NCI-H748 treated with DMSO at 0.1 percent for 48 hours (cell line): ENCODE data around the gene SHTN1.

Experiments used
- DNase-seq: peaks from one replicate; lab custom pipeline; 2025; lab: John Stamatoyannopoulos, UW

The SHTN1 gene

DNA sequence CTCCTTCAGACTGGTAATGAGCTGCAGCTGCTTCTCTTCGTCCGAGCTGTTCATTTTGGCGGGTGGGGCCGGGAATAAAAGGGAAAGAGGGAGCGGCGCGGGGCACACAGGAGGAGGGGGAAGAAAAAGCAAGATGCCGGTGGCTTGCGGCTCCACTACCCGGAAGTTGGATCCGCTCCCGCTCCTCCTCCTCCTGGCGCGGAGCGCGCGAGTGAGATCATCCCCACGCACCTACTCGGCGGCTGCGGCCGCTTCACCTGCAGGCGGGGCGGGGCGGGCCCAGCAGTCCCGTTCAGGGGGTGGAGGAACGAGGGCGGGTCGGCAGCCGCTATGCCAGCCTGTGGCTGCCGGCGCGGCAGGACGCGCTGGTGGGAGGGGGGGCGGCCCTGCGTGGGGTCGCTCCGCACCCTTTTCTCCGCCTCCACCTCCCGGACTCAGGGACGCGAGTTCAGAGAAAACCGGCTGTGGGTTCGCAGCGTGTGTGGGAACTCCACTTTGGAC, at the start of gene SHTN1:
Gene SHTN1, minus strand, starts transcription at position 162 of the 501 bp plus-strand sequence. Its CDS starts 108 bp downstream, at position 54.
- peak; percentile 42 for DNase-seq

- DNase-seq, result no peak
These were observed 48.5 kb upstream of the SHTN1 start for GRCh38 chr10:117053482-117053881.

DNA sequence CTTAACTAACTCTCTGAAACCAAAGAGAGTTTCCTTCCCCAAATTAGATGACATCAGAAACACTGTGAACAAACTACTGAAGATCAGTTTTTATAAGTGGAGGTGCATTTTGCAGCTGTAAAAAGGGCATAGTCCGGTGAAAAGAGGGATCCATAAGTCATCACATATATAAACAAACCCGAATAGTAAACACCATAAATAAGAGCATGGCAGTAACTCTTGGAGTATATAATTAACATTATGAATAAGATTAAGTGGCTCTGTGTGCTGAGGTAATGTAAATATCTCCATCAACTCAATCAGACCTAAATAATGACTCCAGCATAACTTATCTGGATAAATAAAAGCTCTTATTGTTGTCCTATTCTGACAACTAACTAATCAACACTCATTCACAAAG, 43.0 kb upstream of the SHTN1 start:
- peak; percentile 42 for DNase-seq

- no peak for DNase-seq
These were observed 11.3 kb upstream of the SHTN1 start for GRCh38 chr10:117016266-117016665.

GRCh38 chr10:117014835-117015234, 9.8 kb upstream of the SHTN1 start:
- no peak for DNase-seq

DNA sequence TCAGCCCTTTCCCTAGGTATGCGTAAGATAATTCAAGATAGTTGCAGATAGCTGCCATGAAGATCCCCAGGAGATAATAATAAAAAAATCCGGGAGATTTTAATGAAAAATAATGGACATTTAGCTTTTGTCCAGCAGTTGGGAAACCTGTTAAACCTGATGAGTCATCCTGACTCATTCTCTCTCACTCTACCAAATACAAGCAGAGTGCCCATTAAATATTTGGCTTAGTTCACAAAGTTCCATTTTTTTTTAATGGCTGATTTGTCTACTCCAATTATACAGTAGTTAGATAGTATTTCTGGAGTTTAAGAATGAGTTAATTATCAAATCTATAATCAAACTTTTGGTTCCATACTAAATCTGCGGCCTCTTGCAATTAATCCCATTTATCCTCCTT, 2.1 kb upstream of the SHTN1 start:
- DNase-seq, result no peak

DNA sequence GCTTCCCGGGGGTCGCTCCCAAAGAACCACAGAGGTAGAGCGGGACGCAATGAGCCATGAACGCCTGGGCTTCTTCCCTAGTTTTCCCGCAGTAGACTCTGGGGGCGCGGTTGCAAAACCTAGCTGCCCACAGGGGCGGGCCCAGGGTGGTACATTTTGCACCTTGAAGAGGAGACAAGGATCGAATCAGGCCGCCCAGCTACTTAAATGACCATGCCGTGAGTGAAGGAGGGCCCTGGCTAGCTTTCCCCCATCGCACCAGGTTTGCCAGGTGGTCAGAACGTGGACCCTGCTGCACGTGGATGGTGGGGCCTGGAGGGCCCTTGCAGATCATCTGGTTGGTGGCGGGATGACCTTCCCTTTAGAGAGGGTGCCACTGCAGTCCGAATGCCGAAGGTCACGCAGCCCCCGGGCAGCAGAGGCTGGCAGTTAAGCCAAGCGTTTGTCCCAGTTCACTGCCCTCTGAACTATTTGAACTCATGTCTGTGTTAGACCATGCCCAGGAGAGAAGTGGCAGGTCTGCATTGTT, 604 bp upstream of the SHTN1 start:
- DNase-seq, result no peak

DNA sequence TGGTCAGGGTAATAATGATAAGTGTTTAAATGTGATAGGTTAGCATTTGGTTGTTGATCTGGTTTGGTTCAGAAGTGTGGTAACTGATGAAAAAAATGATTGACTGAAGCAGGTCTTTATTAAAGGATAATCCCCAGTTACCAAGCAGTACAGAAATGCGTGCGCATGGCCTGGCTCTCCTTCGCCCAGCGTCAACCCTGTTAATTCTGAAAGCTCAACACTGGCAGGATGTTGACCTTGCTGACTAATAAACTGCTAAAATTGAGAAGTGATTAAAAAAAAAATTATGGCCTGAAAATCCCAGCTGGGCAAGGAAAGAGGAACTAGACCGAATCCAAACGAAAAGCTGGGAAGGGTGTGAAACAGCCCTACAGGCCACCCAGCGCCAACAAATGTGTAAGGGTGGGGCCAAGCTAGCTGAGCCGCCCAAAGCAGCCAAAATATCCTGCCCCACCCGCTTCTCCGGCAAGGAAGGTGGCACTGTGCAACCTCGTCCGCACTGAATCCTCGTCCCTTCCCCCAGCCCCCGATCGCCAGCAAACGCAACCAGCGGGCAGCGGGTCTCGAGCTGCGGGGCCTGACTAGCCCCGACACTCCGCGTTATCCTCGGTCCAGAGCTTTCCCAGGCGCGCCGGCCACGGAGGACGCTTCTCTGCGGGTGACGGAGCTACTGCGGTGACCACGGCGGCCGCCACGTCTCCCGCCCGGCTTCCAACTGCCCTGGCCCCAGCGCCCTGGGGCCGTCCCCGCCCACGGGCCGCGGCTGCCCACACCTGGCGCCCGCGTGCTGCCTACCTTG, 561 bp downstream of the SHTN1 start:
- DNase-seq, result peak; percentile 11

GRCh38 chr10:117003336-117003735, 1.7 kb downstream of the SHTN1 start:
- no peak for DNase-seq

- no peak for DNase-seq
These were observed 2.8 kb downstream of the SHTN1 start for GRCh38 chr10:117002206-117002605.

- DNase-seq, result no peak
These were observed 3.8 kb downstream of the SHTN1 start for GRCh38 chr10:117001144-117001543.

- no peak for DNase-seq
These were observed 4.4 kb downstream of the SHTN1 start for GRCh38 chr10:117000580-117000979.

DNA sequence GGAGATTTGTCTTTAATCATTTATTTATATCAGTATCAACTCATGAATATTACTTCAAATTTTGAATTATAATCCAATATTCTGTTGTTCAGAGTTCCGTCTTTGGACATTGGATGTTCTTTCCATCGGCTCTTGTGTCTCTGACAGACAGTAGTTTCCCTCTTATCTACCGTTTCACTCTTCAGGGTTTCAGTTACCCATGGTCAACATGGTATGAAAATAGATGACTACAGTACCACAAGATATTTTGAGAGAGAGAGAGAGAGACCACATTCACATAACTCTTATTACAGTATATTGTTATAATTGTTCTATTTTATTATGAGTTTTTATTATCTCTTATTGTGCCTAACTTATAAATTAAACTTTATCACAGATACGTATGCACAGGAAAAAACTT, 6.8 kb downstream of the SHTN1 start:
- DNase-seq, result no peak

DNA sequence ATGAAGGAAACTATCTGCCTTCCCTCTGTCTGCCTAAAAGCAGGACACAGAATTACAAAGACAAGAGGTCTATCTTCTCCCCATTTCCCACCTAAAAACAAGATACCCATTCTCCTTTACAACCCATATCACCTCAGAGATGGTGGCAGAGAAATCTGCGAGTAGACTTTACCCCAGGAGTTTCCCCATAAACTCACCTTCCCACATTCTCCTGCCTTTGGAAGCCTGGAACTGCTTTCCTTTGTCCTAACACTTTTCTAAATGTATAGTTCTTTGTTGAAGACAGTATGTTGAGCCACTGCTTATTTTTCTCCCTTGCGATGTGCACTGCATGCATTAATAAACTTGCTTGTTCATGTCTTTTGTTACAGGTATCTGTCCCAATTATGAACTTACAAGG, 8.0 kb downstream of the SHTN1 start:
- no peak for DNase-seq

DNA sequence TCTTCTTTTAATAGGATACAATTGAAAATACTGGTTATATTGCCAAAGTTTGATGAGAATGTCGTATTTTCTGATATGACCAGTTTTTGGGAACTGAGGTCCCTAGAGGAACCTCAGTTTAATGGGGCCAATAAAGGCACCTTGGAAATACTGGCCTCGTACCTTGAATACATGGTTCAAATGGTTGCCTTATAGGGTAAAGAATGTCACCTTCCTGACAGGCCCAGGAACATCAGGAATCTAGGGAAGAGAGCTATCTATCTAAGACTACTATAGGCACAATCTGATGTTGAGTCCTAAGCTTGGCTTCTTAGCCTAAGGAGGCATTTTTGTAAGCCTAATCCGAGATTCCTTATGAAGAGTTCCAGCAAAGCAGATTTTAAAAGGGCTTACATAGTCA, 9.3 kb downstream of the SHTN1 start:
- DNase-seq, result no peak

- no peak for DNase-seq
These were observed 10.7 kb downstream of the SHTN1 start for GRCh38 chr10:116994113-116994890.

DNA sequence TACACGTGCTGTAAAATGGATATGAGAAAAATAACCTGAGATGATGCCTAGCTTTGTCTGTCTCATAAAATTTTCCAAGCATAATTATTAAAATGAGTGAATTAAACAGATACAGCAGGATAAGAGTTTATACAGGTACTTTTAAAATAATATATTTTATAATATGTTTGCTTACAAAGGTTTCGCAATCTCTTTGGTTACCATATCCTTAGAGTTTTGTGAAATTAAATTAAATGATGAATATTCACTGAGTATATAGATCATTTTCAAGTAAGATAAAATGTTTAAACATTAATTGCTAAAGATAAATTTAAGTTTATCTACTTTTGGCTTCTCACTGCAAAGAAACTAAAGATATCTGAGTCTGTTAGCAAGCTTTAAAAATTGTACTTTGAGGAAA, 11.4 kb downstream of the SHTN1 start:
- no peak for DNase-seq

DNA sequence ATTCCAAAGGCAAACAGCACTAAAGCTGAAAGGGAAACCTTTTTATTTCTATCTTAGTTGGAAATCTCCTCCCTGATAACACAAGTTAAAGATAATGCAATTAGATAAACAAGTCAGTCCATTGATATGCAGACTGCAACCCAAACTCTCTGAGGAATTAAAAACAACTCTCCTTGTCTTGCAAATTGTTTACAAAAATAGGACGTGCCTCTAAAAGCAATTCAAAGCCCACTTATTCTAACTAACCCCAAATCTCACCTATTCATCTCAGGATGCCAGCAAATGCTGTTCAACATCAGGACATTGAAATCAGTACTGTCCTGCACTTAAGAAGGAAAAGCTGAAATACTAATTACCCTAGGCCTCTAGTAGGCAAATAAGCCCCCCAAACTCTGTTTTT, 12.8 kb downstream of the SHTN1 start:
- DNase-seq, result no peak

DNA sequence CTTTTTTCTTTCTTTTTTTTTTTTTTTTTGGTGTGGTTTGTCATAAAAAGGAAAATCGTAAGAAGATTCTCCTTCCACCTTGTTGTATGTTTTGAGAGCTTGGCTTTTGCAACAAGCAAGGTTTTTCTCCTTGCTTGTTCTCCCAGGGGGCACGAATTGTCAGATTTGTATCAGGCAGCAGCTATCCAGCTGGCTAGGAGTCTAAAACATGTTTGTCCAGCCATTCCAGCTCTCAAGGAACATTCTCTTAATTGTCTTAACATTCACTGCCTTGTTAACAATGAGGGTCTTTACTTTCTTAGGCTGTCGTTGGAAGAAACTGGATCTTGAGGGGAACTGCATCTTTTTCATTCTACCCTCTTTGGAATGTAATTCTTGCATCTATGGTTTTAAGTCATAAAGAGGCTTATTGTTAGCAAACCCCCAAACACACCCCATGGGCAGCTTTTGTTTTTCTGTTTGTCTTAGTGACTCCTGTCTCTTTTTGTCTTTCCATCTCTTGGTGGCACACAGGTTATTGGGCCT, 14.6 kb downstream of the SHTN1 start:
- DNase-seq, result no peak

- no peak for DNase-seq
These were observed 15.5 kb downstream of the SHTN1 start for GRCh38 chr10:116989439-116989838.

DNA sequence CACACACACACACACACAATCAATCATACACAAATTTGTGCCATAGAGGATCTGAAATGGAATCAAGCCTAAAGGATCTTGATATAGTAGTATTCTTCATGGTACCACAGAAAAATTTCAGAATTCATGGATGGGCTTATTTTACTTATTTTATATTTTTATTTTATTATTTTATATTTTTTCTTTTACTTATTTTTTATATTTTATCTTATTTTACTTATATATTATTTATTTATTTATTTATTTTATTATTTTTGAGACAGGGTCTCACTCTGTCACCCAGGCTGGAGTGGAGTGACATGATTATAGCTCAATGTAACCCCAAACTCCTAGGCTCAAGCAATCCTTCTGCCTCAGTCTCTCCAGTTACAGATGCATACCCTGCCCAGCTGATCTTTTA, 16.7 kb downstream of the SHTN1 start:
- DNase-seq, result no peak

- no peak for DNase-seq
These were observed 19.4 kb downstream of the SHTN1 start for GRCh38 chr10:116985611-116986010.
